IPS DF 4.7 (cell line): ENCODE measurements around the gene ABCB6.

Experiments used
- DNase-seq: peaks from one replicate; pipeline ENCODE4 v3.0.0-alpha.2; 2013; ENCODE audit warnings: low spot score; ENCODE audit errors: extremely low read depth

ABCB6 gene

DNA sequence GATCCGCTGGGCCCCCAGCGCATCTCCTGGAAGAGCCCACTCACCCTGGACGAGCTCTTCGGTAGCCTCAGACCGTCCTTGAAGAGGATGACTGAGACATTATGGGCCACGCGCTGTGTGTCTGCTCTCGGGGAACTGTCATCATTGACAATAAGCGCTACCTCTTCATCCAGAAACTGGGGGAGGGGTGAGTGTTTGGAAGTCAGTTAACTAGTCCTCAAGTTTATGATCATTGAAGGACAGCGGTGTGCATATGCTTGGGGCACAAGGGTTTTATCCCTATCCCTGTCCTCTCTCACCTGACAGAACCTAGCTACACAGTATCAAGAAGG lies 27.1 kb upstream of the ABCB6 start:
- no peak for DNase-seq

DNA sequence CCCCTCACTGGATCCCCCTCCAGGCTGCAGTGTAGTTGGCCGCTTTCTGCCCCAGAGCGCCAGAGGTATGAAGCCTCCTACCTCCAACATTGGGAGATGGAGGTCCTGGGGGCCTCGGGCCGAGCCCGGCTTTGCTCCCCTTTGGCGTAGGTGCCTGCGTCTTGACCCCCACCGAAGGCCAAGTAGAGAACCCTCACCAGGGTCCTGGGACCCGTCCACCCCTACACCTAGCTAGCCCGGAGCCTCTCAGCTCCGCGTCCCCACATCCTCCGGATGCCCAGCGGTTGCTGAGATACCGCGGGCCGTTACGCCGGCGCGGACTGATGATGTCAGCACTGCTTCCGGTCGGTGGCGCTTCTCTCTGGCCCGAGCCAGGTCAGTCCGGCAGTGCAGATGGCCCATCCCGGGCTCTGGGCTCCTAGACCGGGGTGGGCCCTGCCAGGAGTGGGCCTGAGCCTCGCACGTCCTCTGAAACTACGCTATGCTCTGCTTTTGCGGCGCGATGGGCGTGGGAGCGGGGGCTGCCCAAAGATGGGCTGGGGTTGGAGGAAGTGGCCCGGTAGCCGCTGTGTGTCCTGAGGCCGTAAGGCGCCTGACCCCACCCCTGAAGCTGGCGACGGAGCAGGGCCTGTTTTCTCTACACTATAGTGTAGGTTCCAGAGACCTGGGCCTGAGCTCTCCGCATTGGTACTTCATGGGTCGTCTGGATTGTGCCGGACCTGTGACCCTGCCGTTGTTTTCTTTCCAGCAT lies 26.6 kb upstream of the ABCB6 start, which contains the start of the genes GLB1L and STK16:
GLB1L (minus strand) TSS at position 297 of the 751 bp plus-strand sequence. CDS start 1,871 bp downstream, outside the sequence.
STK16 (plus strand) TSS at position 332 of the 751 bp plus-strand sequence. CDS start 521 bp downstream, outside the sequence.
- DNase-seq: no peak

DNA sequence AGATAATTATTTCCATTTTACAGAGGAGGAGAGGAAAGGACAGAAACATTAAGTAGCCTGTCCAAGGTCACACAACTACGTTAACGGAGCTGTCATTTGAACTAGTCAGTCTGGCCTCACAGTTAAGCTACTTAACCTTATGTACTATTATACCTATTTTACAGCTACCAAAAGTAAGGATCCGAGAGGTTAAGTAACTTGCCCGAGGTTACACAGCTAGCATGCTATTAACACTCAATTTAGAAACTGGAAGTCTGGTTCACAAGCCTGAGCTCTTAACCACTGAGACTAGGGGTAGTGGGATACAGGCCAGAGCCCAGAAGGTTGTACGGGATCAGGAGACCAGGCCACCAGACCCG lies 26.0 kb upstream of the ABCB6 start:
- DNase-seq: no peak

DNA sequence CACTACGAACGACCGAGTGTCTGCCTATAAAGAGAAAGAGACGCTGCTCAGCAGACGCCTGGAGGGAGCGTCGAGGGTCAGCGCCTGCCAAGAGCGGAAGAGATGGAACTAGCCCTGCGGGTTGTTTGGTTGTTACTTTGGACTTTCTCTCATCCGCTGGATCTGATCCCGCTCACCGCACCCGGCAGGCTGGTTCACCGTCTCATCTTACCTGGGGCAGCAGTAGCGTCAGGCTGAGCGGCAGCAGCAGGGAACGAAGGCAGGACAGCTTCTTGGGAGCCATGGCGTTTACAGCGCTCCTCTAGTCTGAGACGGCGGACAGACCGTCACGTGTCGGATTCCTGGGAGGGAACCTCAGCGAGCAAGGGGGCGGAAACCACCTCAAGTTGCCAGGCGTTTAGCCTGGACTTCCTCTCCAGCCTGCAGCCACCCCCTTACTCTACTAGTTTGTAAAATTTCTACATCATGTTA lies 24.6 kb upstream of the ABCB6 start:
- DNase-seq: no peak

DNA sequence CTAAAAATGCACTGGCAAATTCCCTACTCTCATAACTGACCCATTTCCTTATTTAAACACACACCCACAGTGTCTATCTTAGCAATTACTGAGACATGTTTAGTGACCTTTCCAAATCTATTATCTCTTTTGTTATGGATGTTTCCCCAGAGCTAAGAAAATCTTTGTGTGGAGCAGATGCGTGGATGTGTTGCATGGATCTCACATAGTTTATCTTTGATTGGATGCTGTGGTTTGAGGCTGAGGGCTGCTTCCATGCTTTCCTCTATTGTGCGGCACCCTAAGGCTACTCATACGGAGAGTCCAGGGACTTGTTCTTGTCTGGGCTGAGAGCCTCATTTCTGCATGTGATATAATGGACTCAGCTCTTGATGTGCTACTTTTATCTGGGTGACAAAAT lies 15.6 kb upstream of the ABCB6 start:
- no peak for DNase-seq

DNA sequence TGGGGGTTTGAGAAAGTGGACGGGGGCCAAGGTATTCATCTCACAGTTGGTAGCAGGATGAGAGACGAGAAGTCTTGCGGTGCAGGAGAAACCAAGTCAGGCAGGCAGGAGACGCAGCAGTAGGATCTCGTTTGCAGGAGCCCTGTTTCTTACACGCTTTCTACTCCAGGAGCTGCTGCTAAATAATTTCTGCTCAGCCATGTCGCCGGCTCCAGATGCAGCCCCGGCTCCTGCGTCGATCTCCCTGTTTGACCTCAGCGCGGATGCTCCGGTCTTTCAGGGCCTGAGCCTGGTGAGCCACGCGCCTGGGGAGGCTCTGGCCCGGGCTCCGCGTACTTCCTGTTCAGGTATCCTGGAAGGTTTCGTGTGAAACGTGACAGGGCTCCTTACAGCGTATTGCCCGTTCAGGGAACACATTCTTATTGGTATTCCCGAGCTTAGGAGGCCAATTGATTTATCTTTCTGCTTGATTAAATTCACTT lies 11.3 kb upstream of the ABCB6 start:
- DNase-seq: no peak

DNA sequence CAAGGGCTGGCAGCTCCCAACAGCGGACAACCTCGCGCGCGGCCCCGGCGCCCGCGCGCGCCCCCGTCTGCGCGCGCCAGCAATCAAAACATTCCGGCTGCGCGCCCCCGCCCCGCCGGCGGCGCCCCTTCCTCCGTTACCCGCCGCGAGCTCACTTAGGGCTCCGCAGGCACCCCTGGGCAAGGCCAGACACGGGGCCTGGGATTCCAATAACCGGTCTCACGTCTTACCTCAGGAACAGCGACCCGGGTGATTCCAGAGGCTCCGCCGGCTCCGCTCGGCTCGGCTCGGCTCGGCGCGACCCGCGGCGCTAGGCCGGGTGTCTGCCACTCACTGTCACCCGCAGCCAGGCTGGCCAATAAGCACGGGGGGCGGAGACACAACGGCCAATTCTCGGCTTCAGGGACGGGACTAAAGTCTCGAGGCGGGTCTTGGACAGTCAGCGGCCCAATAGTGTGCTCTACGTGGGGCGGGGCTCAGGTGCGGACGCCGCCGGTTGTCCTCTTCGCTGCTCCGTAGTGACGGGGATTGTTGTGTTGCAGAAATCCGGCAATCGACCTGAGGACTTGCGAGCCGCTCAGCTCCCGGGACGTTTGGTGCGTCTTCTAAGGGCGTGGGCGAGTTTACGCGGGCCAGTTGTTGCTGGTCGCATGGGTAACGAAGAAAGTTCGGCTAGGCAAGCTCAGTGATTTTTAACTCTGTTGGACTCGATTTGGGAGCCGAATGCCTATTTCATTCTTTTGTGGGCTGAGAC lies 10.7 kb upstream of the ABCB6 start, which contains the start of the genes ANKZF1 and ATG9A:
ANKZF1 (plus strand) TSS at position 502 of the 754 bp plus-strand sequence. CDS start 452 bp downstream, outside the sequence.
ATG9A (minus strand) TSS at position 332 of the 754 bp plus-strand sequence. CDS start 1,612 bp downstream, outside the sequence.
- no peak for DNase-seq

DNA sequence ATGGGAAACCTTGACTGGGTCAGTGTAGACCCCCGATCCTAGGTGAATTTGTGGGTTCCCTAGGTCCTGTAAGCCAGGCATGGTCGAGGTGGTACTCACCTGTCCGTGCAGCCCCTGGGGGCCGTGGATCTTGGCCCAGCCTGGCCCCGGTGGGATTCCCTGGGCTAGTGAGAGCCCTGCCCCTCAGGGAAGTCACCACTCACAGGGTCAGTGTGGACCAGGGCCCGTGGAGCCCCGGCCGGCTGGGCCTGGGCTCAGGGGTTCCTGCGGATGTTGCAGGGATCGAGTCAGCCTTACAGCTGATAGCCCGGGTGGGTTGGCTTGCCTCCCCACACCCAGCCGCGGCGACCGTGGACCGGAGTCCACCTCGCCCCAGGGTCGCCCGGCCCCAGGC lies 10.2 kb upstream of the ABCB6 start:
- no peak for DNase-seq

DNA sequence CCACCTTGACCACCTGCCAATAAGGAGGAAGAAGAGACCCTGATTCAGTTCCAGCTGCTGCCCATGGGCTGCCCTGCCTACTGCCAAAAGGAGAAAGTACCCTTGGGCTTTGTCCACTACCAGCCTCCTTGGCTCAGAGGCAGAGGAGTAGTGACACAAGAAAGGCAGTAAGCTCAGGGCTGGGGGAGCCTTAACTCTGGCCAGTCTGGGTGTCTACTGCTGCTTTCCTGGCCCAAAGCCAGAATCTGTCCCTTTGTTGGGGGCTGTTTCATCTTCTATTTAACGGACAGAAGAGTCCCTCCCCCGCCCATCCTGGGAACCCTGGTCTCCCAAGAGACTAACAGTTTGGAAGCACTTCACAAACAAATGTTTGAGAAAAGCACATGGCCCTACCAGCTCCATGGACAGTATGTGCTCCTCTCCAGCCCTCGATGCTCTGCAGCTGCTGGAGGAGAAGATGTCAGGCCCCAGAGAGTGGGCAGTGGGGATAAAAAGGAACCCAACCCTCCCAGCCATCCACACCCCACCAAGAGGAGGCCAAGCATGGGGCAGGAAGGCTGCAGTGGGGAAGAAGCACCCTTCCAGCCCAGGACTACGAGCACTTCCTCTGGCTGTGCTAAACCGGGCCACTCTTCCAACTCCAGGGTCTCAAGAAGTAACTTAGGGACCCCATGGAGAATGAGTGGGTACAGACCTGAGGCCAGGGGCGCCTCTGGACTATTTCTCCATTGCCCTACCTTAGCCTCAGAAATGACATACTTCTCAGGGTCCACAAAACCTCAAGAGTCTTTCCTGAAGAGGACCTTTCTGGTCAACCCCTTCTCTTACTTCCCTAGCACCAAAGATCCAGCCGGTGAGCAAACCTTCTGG lies 9.5 kb upstream of the ABCB6 start:
- DNase-seq: no peak

DNA sequence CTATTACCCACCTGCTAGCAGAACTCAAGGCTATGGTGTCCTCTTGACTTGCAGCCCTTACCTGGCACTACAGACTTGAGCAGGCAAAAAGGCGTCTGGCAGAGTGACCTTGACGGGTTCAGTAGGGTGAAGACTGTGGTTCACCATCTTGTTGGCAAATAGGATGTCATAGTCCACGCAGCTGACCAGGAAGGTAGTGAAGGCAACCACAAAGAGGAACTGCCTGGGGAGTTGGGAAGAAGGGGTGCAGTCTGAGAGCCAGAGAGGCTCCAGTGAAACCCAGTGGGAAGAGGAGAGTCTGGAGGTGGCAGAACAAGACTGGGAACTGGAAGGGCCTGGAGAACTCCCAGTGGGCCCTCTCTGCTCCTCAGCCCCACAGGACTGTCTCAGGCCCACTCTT lies 6.6 kb upstream of the ABCB6 start:
- DNase-seq: no peak

DNA sequence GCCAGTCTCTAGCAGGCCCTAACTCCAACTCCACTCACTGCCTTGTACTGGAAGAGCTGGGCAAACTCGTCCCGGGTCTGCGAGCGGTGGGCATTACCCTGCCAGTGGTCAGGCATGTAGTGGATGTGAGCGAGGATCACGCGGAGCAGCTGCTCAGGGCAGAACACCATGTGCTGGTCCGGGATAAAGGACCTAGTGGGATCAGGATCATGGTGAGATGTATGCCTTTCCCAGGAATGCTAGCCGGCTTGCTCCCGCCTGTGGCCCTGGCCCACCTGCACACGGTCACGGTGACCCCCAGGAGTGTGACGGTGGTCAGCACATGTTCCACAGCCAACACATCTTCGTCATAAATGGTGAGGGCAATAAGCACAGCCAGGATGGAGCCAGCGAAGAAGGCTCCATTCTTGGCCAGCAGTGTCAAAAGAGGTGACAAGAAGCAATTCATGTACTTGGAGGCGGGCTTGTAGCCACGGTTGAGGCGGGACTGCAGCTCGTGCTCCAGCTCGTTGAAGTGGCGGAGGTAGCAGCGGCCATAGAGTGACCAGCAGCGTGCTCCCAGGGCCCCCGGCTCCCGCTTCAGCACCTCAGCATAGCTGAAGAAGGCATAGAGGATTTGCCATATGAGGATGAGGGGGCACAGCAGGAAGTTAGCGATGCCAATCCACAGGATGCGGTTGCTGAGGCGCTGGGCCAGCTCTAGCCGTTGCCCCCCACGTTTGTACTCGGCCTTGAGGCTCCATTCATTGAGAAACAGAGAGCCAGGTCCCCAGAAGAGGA lies 5.3 kb upstream of the ABCB6 start:
- DNase-seq: no peak

DNA sequence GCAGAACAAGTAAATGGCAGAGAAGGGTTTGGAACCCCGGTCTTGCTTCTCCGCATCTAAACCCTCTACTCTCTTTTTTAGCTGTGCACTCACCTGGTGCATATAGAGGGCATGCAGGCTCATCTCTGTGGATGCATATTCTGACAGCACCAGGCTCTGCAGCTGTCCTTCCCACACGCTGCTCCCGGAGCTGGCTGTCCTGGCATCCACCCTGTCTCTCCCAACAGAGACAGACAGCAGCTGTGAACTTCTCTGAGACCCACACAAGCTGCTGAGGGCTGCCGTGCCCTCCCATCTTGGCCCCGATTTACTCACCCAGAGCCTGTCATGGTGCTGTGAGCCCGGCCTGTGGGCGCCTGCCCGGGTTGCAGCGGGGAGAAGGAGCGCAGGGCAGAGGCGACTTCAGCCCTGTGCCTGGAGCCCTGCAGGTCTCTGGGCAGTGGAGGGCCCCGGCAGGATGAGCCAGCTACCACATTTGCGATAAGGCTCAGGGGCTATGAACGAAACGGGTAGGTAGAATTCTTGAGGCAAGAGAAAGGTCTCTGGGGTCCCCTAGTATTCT lies 3.3 kb upstream of the ABCB6 start:
- DNase-seq: no peak

DNA sequence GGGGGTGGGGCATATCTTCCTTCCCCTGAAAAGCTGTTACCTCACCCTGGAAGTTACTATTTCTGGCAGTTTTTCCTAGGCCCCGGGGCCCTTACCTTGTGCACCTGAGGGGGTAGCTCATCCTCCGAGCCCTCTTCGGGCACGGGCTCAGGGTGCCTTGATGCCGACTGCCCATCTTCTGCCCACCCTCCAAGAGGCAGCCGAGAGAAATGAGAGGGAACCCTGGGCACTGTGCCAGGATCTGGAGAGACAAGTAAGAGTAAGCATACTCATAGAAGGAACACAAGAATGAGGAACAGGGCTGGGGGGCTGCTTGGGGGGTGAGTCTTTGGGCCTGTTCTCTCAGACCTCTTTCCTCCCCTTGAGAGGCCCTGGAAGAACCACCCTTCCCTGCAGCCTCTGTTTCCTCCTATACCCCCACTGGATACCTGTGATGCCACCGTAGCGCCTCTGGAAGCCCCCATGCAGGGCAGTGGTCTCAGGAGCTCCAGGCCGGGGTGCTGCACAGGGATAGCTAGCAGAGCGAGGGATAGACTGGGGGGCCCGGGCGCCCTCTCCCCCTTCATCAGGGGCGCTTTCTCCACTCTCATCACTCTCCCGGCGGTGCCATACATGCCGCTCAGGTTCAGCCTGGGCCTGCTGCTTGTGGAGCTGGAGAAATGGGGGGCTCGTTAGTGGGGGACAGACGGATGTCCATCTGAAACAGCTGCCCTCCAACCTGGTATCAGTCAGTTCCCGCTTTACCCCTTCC lies 2.1 kb upstream of the ABCB6 start:
- DNase-seq: no peak

DNA sequence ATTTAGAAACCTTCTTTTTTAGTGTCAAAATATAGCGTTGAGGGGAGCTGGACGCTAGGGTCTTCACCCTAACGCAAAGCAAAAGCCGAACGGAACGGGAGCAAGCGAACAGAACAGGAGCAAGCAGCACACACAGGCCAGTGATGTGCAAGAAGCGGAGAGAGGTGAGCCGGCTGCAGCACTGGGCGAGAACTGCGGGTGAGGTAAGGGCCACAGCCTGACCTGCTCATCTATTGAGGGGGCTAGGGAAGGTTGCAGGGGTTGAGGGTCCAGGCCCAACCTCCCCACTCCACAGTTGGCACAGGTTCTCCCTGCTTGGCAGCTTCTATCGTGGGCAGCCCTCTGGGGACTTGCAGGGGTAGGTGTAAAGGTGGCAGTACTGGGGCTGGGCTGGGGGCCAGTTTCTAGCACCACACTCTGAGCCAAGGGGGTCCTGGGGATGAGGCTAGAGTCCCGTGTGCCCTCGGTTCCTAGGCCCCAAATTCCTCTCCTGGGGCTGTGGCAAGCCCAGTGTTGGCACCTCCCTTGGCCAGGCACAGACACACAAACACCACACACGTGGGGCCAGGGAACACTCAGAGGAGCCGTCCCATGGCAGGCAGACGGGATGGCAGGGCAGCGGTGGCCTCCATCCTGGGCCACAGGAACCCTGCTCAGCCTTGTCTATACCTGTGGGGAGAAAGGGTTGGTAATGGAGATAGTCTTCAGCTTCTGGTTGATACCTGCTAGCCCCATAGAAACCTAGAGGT lies 1.2 kb upstream of the ABCB6 start:
- no peak for DNase-seq

DNA sequence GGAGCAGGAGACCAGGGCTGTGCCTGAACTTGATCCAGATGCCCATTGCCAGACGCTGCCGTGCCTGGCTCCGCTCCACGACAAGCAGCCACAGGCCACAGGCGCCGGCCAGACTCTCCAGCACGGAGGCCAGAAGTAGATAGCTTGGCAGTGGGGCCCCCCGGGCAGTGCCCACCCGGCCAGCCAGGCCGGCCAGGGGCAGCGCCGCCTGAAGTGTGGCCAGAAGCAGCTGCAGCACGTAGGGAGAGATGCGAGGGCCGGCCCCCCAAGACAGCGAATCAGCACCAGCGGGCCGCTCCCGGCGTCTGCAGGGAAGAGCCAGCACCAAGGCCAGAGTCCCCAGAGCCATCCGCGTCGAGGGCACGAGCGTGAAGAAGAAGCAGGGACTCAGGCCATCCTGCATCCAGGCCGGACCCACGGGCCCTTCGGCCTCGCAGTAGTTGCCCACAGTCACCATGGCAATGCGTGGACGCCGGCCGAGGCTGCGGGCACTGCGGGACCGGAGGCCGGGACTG lies 484 bp downstream of the ABCB6 start:
- DNase-seq: no peak

DNA sequence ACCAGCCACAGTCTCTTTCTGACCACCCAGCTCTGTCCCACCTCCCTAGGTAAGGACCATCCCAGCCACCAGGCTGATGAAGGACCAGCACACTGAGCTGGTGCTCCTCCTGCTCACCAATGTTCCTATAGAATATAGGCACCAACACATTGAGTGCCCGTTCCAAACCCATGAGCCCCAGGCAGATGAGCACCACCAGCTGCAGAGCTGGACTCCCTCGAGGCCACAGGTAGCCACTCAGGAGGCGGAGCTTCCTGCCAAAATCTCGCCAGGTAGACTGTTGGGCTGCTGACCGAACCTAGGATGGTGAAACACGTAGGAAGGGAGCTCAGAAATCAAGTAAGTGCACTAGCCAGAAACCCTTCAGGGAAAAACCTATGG lies 2.2 kb downstream of the ABCB6 start:
- no peak for DNase-seq

DNA sequence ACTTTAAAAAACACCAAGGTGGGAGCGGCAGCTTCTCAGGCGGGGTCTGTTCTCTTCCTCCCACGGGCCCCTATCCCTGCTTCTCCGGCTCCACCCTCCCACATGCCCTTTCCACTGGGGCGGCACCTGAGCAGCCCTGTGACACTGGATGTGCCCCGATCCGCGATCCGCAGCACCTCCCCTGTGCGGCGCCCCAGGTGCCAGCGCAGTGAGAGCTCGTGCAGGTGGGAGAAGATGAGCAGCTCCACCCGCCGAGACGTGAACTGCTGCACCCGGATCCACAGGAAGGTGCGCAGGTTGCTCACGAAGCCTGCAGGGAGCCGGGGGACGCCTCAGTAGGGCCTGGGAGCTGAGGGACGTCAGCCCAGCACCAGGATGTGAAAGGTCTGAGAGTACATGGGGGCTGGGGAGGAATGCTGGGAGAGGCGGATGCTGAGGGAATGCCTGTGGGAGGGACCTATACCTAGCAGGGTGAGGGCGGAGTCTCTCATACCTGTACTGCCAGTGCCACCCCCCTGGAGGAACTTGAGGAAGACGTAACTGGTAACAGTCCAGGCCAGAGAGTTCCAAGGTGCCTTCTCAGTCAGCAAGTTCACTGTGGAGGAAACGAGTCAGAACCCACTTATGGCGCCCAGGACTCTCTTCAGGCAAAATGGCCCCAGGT lies 2.8 kb downstream of the ABCB6 start:
- DNase-seq: no peak

DNA sequence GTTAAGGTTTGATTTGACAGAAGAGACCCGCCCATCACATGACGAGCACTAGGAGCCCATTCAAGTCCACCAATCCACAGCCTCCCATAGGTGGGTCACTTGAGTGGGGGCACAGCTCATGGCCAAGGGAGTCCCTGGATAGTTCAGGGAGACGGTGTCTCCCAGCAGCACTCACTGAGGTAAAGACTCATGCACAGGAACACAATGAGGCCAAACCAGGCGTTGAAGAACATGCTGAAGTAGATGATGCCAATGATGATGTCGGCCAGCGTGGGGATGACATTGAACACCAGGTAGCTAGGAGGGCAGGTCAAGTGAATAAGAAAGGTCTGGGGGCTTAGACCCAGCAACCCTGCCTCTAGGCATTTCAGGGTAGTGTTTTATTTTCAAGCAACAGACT lies 4.0 kb downstream of the ABCB6 start:
- no peak for DNase-seq
